Stimulated activated CD8-positive, alpha-beta memory T cell treated with anti-CD3 and anti-CD28 coated beads, Interleukin-15, amount 100 ng/mL, for 48 hours (primary cell): Measurements from ENCODE around the gene RINT1.
"Not testable (repeated sequence)": the region's sequence is repeated elsewhere in the genome, so short reads cannot be mapped to it uniquely, and the experiment has no call there.

ENCODE experiments used
- DNase-seq, 2 donors: peaks; one replicate each; pipeline ENCODE4 v3.0.0-alpha.2; 2020; ENCODE audit warnings: low read depth in 2 of 2

Gene RINT1

GRCh38 chr7:105532709-105533460, 884 bp downstream of the RINT1 start:
- DNase-seq, result no peak

DNA sequence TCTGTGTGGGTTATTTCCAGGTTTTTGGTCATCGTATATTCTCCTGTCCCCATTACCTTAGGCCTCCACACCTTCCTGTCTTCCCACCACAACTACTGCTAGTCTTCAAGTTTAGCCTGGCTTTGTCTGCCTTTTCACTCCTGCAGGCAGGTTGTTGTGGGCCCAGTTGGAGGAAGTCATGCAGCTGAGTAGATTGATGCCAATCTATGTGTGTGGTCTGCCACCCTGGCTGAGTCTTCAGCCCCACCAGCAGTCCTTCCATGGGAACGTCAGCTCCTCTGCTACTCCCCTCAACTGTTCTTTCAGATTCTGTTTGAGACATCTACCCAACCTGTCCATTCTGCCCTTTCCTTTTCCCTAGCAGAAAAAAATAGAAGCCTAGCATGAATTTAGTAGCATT, 6.3 kb downstream of the RINT1 start:
- no peak for DNase-seq

GRCh38 chr7:105559926-105560325, 27.9 kb downstream of the RINT1 start:
- no peak for DNase-seq

DNA sequence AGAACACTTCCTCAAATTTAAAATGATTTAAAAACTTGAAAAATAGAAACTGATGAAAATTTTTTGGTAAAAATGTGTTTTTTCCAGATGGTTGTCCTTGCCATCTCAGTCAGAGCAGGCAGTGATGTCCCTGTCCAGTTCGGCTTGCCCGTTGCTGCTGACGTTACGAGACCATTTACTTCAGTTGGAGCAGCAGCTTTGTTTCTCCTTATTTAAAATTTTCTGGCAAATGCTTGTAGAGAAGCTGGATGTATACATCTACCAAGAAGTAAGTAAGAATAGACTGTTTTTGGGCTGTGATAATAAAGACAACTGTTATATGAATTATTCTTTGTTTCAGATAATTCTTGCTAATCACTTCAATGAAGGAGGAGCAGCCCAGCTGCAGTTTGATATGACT, 33.2 kb downstream of the RINT1 start:
- DNase-seq, result no peak

- DNase-seq, result no peak
Measured at GRCh38 chr7:105567024-105567423, 35.0 kb downstream of the RINT1 start.

DNA sequence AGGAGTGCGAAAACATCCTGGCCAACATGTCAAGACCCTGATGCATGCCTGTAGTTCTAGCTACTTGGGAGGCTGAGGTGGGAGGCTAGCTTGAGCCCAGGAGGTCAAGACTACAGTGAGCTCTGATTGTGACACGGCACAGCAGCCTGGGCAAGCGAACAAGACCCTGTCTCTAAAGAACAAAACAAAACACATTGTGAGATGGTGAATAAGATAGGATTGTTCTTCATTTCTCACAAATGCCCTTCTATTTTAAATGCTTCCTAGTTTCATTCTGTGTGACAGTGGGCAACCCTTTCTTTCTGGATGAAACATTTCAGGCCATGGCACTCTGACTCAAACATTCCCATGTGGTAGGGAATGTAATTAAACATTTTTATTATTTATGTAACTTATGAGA, 35.8 kb downstream of the RINT1 start:
- no peak for DNase-seq

DNA sequence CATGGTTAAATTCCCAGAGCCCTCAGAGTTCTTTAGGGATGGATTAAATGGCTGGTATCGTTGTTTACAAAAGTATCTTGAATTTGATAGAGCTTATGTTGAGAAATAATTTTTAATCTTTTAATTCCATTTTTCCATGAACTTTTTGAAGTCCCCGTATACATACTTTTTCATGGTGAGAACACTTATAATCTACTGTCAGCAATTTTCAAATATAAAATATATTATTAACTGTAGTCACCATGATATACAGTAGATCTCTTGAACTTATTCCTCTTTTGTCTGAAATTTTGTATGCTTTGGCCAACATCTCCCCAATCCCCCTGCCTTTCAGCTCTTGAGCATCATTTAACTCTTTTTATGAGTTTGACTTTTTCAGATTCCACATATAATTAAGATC, 39.9 kb downstream of the RINT1 start:
- DNase-seq, result no peak

DNA sequence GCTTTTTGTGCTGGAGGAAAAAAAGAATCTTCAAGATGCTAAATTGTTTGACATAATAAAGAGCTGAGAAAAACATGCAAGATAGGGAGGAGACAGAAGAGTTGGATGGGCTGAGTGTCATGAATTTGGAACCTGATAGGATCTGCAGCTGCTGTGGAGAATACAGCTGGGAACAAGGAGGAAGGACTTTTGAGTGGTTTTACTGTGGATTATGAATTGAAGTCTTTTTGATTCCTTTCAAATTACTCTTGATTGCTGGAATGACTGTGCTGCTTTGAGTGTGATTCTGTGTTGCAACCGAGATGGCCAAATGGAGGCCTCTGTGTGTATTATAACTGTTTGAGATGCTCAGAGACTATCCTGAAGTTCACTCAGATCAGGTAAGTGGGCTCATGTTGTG, 45.2 kb downstream of the RINT1 start:
- no peak for DNase-seq

GRCh38 chr7:105578496-105578895, 46.5 kb downstream of the RINT1 start:
- DNase-seq, result no peak

DNA sequence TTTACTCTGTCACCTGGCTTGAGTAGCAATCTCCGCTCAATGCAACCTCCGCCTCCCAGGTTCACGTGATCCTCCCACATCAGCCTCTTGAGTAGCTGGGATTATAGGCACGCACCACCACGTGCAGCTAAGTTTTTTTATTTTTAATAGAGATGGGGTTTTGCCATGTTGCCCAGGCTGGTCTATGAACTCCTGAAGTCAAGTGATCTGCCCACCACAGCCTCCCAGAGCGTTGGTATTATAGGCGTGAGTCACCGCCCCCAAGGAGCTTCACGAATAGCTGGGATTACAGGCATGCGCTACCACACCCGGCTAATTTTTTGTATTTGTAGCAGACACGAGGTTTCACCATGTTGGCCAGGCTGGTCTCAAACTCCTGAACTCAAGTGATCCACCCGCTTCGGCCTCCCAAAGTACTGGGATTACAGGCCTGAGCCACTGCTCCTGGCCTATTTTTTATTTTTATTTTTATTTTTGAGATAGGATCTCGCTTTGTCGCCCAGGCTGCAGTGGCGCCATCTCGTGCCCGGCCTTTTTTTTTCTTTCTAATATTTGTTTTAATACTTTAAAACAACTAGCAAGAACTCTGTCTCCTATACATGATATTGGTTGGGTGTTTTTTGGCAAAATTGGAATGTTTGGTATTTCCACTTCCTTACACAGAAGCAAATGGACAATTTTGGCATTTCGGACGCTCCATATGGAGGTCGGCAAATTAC, 48.2 kb downstream of the RINT1 start:
- no peak for DNase-seq

DNA sequence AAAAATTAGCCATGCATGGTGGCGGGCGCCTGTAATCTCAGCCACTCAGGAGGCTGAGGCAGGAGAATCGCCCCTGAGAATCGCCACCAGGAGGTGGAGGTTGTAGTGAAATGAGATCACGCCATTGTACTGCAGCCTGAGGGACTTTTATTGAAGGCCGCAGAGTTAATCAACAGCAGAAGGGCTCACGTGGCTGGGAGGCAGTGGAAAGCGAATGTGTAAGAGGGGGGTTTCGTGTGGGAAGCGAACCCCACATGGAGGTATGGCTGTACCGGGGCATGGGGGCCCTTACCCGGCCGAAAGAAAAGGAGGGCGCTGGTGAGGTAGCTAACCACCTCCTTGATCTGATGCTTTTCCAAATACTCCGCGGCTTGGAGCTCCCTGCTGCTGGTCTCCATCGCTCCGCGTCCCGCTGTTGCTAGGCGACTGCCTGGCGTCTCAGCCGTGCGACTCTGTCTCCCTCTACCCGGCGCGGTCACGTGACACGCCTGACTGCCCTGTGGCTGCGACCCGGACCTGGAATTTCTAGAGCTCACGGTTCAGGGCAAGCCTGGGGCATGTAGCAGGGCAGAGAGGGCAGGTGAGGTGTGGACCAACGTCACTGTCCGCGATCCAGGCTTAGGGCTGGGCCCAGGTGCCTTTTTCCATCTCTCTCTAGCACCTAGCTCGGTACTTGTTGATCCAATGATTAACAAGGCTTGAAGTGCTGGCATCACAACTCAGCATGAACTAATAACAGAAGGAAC, 49.2 kb downstream of the RINT1 start, which contains the start of gene EFCAB10:
EFCAB10 (minus strand) TSS at position 428 of the 746 bp plus-strand sequence; CDS start at position 398, 30 bp downstream.
- peak; percentile 38 to 39 for DNase-seq

DNA sequence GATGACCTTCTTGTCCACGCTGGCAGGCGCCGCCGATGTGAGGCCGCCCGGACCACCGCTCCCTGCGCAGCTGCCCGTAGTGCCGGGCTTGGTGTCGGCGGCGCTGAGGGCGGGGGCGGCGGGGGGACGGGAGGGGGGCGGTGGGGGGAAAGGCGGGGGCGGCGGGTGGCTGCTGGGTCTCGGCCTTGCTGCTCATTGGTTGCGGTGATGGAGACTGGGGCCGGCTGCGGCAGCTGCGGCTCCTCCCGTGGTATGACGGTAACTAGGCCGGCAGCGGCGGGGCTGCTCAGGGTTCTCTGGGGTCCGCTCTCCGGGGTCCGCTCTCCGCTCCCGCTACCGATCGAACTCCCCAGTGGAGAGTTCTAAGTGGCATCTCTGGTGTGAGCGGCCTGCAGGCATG, 51.1 kb downstream of the RINT1 start:
- DNase-seq, result no peak

- DNase-seq, result no peak
Measured at GRCh38 chr7:105584165-105584564, 52.2 kb downstream of the RINT1 start.

- DNase-seq, result no peak
Measured at GRCh38 chr7:105585850-105586500, 54.0 kb downstream of the RINT1 start.

- DNase-seq, result peak in 1 of 2 donors; percentile 14
Measured at GRCh38 chr7:105587909-105588635, 56.1 kb downstream of the RINT1 start.

- DNase-seq, result peak; percentile 31 to 40
Measured at GRCh38 chr7:105589356-105590077, 57.5 kb downstream of the RINT1 start.

DNA sequence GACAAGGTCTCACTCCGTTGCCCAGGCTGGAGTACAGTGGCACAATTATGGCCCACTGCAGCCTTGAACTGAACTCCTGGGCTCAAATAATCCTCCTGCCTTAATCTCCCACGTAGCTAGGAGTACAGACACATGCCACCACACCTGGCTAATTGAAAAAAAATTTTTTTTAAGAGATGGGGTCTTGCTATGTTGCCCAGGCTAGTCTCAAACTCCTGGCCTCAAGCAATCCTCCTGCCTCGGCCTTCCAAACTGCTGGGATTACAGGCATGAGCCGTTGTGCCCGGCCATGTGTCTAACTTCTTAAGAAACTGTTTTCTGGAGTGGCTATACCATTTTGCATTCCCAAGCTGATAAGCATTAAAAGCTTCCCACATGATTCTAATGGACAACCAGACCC, 58.8 kb downstream of the RINT1 start:
- DNase-seq, result no peak

DNA sequence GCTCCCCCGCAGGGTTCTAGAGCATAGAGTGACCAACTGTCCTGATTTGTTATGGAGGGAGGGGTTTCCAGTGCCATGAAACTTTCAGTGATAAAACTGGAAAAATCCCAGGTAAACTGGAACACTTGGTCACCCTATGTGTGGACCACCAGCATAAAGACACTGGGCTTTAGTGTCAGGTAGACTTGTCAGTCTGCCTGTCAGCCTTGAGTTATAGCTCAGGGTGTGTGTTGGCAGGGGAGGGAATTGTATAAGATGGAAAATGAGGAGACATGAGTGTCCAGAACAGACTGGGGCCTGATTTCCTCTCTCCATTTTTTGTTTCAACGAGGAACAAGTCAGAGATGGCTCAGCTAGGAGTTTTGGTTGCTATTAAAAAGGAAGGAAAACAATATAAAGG, 59.5 kb downstream of the RINT1 start:
- no peak for DNase-seq

- no peak for DNase-seq
Measured at GRCh38 chr7:105594034-105594433, 62.0 kb downstream of the RINT1 start.

DNA sequence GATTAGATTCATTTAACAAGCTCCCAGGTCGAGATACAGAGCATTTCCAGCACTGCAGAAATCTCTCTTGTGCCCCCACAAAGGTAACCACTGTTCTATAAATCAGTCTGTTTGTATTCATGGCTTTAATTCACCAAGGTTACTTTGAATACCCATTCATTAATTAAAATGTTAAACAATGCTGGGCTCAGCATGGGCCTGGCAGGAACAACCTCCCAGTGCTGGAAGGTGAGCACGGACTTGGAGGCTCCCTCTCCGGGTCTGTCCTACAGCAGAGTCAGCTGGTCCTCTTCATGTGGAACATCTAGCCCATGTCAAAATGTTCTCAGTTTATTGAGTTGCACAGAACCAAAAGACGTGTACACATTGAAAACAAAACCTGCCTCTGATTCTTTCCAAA, 64.9 kb downstream of the RINT1 start:
- no peak for DNase-seq

DNA sequence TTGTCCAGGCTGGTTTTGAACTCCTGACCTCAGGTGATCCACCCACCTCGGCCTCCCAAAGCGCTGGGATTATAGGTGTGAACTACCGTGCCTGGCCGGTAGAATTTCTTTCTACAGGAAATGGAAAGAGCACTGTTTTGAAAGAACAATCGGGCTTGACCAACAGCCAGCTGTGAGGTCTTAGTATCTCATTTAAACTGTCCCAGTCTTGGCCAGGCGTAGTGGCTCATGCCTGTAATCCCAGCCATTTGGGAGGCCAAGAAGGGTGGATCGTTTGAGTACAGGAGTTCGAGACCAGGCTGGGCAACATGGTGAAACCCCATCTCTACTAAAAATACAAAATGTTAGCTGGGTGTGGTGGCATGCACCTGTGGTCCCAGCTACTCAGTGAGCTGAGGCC, 67.1 kb downstream of the RINT1 start:
- not testable (repeated sequence) for DNase-seq
